Coronary artery (tissue), 2 donors: Measurements from ENCODE around the gene NCEH1.

Experiments used
- DNase-seq: peaks from one replicate; pipeline ENCODE4 v3.0.0-alpha.2; 2017; ENCODE audit warnings: low spot score
- H3K27ac ChIP-seq, 2 donors: fragments of 200-600 bp; sonication (generic); one replicate each; pipeline ENCODE4 v1.5.1; 2016 to 2019
- H3K4me3 ChIP-seq: fragments of 200-600 bp; sonication (generic); 2 replicates; pipeline ENCODE4 v1.5.1; 2016; ENCODE audit warnings: mild to moderate bottlenecking, moderate library complexity
- CTCF ChIP-seq: fragments of 200-600 bp; sonication (generic); IDR thresholded peaks from one replicate; pipeline ENCODE4 v1.5.1; 2019; ENCODE audit warnings: antibody characterized with exemption

The NCEH1 gene

GRCh38 chr3:172716476-172716875, 5.6 kb upstream of the NCEH1 start:
- no peak for TF ChIP-seq CTCF
- no peak for DNase-seq
- Histone ChIP-seq H3K27ac (no peak overlapping the region), H3K4me3 (no peak overlapping the region)

GRCh38 chr3:172713316-172713715, 2.4 kb upstream of the NCEH1 start:
- DNase-seq: no peak
- no peak for TF ChIP-seq CTCF
- no peak overlapping the region for H3K27ac ChIP-seq
- no peak overlapping the region for H3K4me3 ChIP-seq

GRCh38 chr3:172711454-172711795, 558 bp upstream of the NCEH1 start:
- peak overlapping the region; percentile 91 for H3K4me3 ChIP-seq
- H3K27ac ChIP-seq: peak overlapping the region; percentile 80 to 96
- DNase-seq: no peak
- TF ChIP-seq CTCF: no peak

GRCh38 chr3:172709774-172710663, 848 bp downstream of the NCEH1 start:
- peak; percentile 81 for DNase-seq
- H3K27ac ChIP-seq: peak overlapping the region; percentile 80 to 96
- no peak for TF ChIP-seq CTCF
- peak overlapping the region; percentile 91 for H3K4me3 ChIP-seq

GRCh38 chr3:172708921-172709773, 1.7 kb downstream of the NCEH1 start:
- no peak for TF ChIP-seq CTCF
- H3K4me3 ChIP-seq: peak overlapping the region; percentile 21
- H3K27ac ChIP-seq: no peak overlapping the region

GRCh38 chr3:172707967-172708366, 2.9 kb downstream of the NCEH1 start:
- H3K4me3 ChIP-seq: no peak overlapping the region
- no peak overlapping the region for H3K27ac ChIP-seq
- TF ChIP-seq CTCF: no peak
- no peak for DNase-seq

More at GRCh38 chr3:172708921-172709773, 1.7 kb downstream of the NCEH1 start:
- no peak for DNase-seq
